Ishikawa (cell line): ENCODE results near the gene PLIN4.

ENCODE experiments used
- FOXM1 ChIP-seq: IDR thresholded peaks from 2 replicates; pipeline ENCODE4 v1.6.1; 2012; ENCODE audit warnings: low read depth, borderline replicate concordance
- NFIC ChIP-seq: IDR thresholded peaks from 2 replicates; pipeline ENCODE4 v1.6.1; 2012
- REST ChIP-seq: IDR thresholded peaks from 2 replicates; pipeline ENCODE4 v1.6.1; 2012; ENCODE audit warnings: low read depth, mild to moderate bottlenecking
- ZBTB7A ChIP-seq: IDR thresholded peaks from 2 replicates; pipeline ENCODE4 v1.6.1; 2012; ENCODE audit warnings: low read depth

- no peak for TF ChIP-seq FOXM1
- TF ChIP-seq REST, result no peak
- TF ChIP-seq NFIC, result no peak
- TF ChIP-seq ZBTB7A, result no peak
Observed at GRCh38 chr19:4525563-4526002, 7.3 kb upstream of the PLIN4 start.
